HEK293T (cell line): Measurements from ENCODE around the gene TPT1.

Experiments
- CTCF ChIA-PET: fragments of 350-600 bp; formaldehyde crosslinking; extraction: SDS; loops from one replicate; lab custom pipeline; 2021; ENCODE audit warnings: antibody characterized with exemption, inconsistent platforms; lab: Yijun Ruan, JAX
- POLR2A ChIA-PET: fragments of 350-600 bp; formaldehyde crosslinking; extraction: SDS; loops from one replicate; lab custom pipeline; 2020; ENCODE audit warnings: antibody characterized with exemption, inconsistent platforms; lab: Yijun Ruan, JAX
- DNase-seq: peaks from one replicate; pipeline ENCODE4 v3.0.0; 2012; ENCODE audit warnings: mixed read lengths; ENCODE audit errors: extremely low spot score
- ARNT ChIP-seq: fragments of 450-650 bp; IDR thresholded peaks from 2 replicates; pipeline ENCODE4 v1.6.1; 2017; ENCODE audit warnings: mild to moderate bottlenecking
- BHLHE40 ChIP-seq: fragments of 450-650 bp; IDR thresholded peaks from 2 replicates; pipeline ENCODE4 v1.6.1; 2016; ENCODE audit warnings: mild to moderate bottlenecking, moderate library complexity, borderline replicate concordance
- CTBP1 ChIP-seq: fragments of 450-650 bp; IDR thresholded peaks from 2 replicates; pipeline ENCODE4 v1.6.1; 2016; ENCODE audit warnings: borderline replicate concordance
- FOXA1 ChIP-seq: fragments of 450-650 bp; IDR thresholded peaks from 2 replicates; pipeline ENCODE4 v1.6.1; 2016; ENCODE audit warnings: mild to moderate bottlenecking
- FOXK2 ChIP-seq: fragments of 450-650 bp; IDR thresholded peaks from 2 replicates; pipeline ENCODE4 v1.6.1; 2016; ENCODE audit warnings: mild to moderate bottlenecking
- FOXM1 ChIP-seq: fragments of 450-650 bp; IDR thresholded peaks from 2 replicates; pipeline ENCODE4 v1.6.1; 2017; ENCODE audit warnings: mild to moderate bottlenecking, borderline replicate concordance
- HDGF ChIP-seq: fragments of 450-650 bp; IDR thresholded peaks from 2 replicates; pipeline ENCODE4 v1.6.1; 2017; ENCODE audit warnings: antibody characterized with exemption, borderline replicate concordance
- L3MBTL2 ChIP-seq: fragments of 450-650 bp; conservative IDR thresholded peaks from 2 replicates; pipeline ENCODE4 v1.6.1; 2016; ENCODE audit warnings: mild to moderate bottlenecking
- LEF1 ChIP-seq: fragments of 450-650 bp; IDR thresholded peaks from 2 replicates; pipeline ENCODE4 v1.6.1; 2017; ENCODE audit warnings: mild to moderate bottlenecking, borderline replicate concordance
- NFRKB ChIP-seq: fragments of 450-650 bp; IDR thresholded peaks from 2 replicates; pipeline ENCODE4 v1.6.1; 2016; ENCODE audit warnings: mild to moderate bottlenecking, moderate library complexity
- SP1 ChIP-seq: fragments of 450-650 bp; IDR thresholded peaks from 2 replicates; pipeline ENCODE4 v1.6.1; 2017
- SUZ12 ChIP-seq: fragments of 450-650 bp; IDR thresholded peaks from 2 replicates; pipeline ENCODE4 v1.6.1; 2016; ENCODE audit warnings: mild to moderate bottlenecking
- TARDBP ChIP-seq: fragments of 450-650 bp; IDR thresholded peaks from 2 replicates; pipeline ENCODE4 v1.6.1; 2016
- ZNF384 ChIP-seq: fragments of 450-650 bp; IDR thresholded peaks from 2 replicates; pipeline ENCODE4 v1.6.1; 2016
- TF ChIP-seq, protein P1 (sequence below): fragments of 450-650 bp; IDR thresholded peaks from 2 replicates; pipeline ENCODE4 v1.6.1; 2016

TPT1 gene

DNA sequence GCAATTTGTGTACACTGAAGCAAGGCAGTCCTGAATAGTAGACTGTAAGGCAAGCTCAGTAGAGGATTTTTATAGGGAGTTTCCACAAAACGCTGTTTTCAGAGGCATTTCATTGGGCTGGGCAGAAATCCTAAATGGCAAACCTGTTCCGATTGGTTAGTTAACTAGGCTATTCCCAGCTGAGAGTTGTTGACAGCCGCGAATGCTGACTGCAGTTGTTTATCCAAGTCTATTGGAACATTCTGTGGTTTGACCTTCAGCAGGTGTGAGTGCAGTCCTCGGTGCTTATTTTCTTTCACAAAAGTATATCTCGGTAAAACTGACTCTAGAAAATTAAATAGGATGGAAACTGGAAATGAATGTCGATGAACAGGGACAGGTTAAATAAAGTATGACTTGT lies 45.4 kb downstream of the TPT1 start:
- no peak for DNase-seq
- CTCF ChIA-PET: no interaction called here
- TF ChIP-seq ZNF384 (no peak), L3MBTL2 (no peak), TARDBP (no peak), SUZ12 (no peak), HDGF (no peak), ARNT (no peak), FOXK2 (no peak)
- TF ChIP-seq, protein P1, sequence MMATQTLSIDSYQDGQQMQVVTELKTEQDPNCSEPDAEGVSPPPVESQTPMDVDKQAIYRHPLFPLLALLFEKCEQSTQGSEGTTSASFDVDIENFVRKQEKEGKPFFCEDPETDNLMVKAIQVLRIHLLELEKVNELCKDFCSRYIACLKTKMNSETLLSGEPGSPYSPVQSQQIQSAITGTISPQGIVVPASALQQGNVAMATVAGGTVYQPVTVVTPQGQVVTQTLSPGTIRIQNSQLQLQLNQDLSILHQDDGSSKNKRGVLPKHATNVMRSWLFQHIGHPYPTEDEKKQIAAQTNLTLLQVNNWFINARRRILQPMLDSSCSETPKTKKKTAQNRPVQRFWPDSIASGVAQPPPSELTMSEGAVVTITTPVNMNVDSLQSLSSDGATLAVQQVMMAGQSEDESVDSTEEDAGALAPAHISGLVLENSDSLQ: no peak
- POLR2A ChIA-PET: no interaction called here

DNA sequence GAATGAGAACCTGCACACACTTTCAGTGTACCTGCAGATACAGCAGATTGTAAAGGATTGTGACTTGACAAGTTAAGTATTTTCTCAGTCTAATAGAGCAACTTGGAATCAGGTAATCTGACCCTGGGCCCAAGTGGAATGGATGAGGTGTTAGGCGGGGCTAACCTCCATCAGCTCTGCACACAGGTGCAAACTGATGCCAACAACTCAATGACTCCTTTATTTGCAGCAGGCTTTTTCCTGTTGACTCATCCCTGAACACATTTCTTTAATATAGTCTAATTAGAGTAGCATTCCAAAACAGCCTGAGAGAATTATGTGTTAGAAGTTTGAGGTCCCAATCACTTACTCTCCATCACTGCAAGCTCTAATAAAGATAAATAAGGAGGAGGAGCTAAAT lies 48.8 kb downstream of the TPT1 start:
- no peak for TF ChIP-seq CTBP1
- TF ChIP-seq, protein P1: no peak
- no peak for TF ChIP-seq FOXA1
- no peak for TF ChIP-seq SUZ12
- no peak for TF ChIP-seq LEF1
- TF ChIP-seq BHLHE40: no peak
- TF ChIP-seq NFRKB: no peak
- no peak for TF ChIP-seq FOXK2
- no peak for TF ChIP-seq L3MBTL2
- no peak for TF ChIP-seq FOXM1
- no peak for TF ChIP-seq HDGF
- TF ChIP-seq SP1: no peak
- no peak for TF ChIP-seq ARNT
- no peak for TF ChIP-seq ZNF384
- TF ChIP-seq TARDBP: no peak
- POLR2A ChIA-PET: no interaction called here
- DNase-seq: no peak
- CTCF ChIA-PET: interaction anchor here (0.7 kb wide), 1 partner anchor 11 kb away, joined by 3 read pairs; no protein-coding TSS in a partner anchor

- ChIA-PET CTCF (no interaction called here), POLR2A (no interaction called here)
- no peak for DNase-seq
- no peak for TF ChIP-seq TARDBP
- TF ChIP-seq FOXM1: no peak
These were observed 50.9 kb downstream of the TPT1 start for GRCh38 chr13:45289936-45290563.
